Neuronal stem cell (in vitro differentiated cells): Measurements from ENCODE around the gene TRIM27.

Source experiments
- DNase-seq: peaks from one replicate; pipeline ENCODE4 v3.0.0-alpha.2; 2013; ENCODE audit warnings: low spot score
- H2AFZ ChIP-seq: one replicate; pipeline ENCODE4 v1.6.1; 2013; ENCODE audit warnings: mild to moderate bottlenecking, low read length, inconsistent platforms
- H2AK5ac ChIP-seq: 2 replicates; pipeline ENCODE4 v1.6.1; 2013; ENCODE audit warnings: low read depth, mild to moderate bottlenecking, inconsistent platforms, low read length, moderate library complexity, mixed read lengths
- H2BK120ac ChIP-seq: 2 replicates; pipeline ENCODE4 v1.6.1; 2013; ENCODE audit warnings: low read depth, mild to moderate bottlenecking, inconsistent platforms, low read length, moderate library complexity, mixed read lengths
- H2BK12ac ChIP-seq: one replicate; pipeline ENCODE4 v1.6.1; 2013; ENCODE audit warnings: low read length, inconsistent platforms
- H2BK15ac ChIP-seq: 2 replicates; pipeline ENCODE4 v1.6.1; 2013; ENCODE audit warnings: mild to moderate bottlenecking, low read length, inconsistent platforms, mixed read lengths
- H2BK5ac ChIP-seq: one replicate; pipeline ENCODE4 v1.6.1; 2013; ENCODE audit warnings: inconsistent platforms, mild to moderate bottlenecking, low read length, moderate library complexity
- H3K14ac ChIP-seq: one replicate; pipeline ENCODE4 v1.6.1; 2013; ENCODE audit warnings: low read length, inconsistent platforms
- H3K18ac ChIP-seq: 2 replicates; pipeline ENCODE4 v1.6.1; 2013; ENCODE audit warnings: low read length, inconsistent platforms
- H3K23ac ChIP-seq: 2 replicates; pipeline ENCODE4 v1.6.1; 2013; ENCODE audit warnings: low read depth, mild to moderate bottlenecking, mixed read lengths, low read length, inconsistent platforms; ENCODE audit not compliant: poor library complexity
- H3K27ac ChIP-seq: replicated peaks from 3 replicates; pipeline ENCODE4 v1.5.1; 2013; ENCODE audit warnings: low read length, inconsistent platforms
- H3K27me3 ChIP-seq, 3 experiments: 2 replicates each; pipeline ENCODE4 v1.6.1; 2013; ENCODE audit warnings: low read length in 3 of 3, mild to moderate bottlenecking in 2 of 3, inconsistent platforms in 1 of 3, low read depth in 1 of 3, mixed read lengths in 1 of 3, moderate library complexity in 1 of 3; ENCODE audit not compliant: control insufficient read depth in 3 of 3, insufficient read depth in 3 of 3
- H3K36me3 ChIP-seq, 2 donors: replicated peaks in 1 of 2; 2 replicates each; pipeline ENCODE4 v1.6.1; 2013; ENCODE audit warnings: low read length in 2 of 2; ENCODE audit not compliant: control insufficient read depth in 2 of 2, insufficient read depth in 2 of 2
- H3K4ac ChIP-seq: 2 replicates; pipeline ENCODE4 v1.6.1; 2013; ENCODE audit warnings: inconsistent platforms, mild to moderate bottlenecking, low read length, moderate library complexity
- H3K4me1 ChIP-seq, 2 donors: 1 replicate in 1 of 2; 2 replicates in 1 of 2; pipeline ENCODE4 v1.6.1; 2013; ENCODE audit warnings: low read length in 2 of 2, low read depth in 1 of 2; ENCODE audit not compliant: control insufficient read depth in 2 of 2, insufficient read depth in 1 of 2
- H3K4me2 ChIP-seq: one replicate; pipeline ENCODE4 v1.6.1; 2013; ENCODE audit warnings: mild to moderate bottlenecking, low read length, inconsistent platforms; ENCODE audit not compliant: insufficient read depth, poor library complexity, severe bottlenecking
- H3K4me3 ChIP-seq, 2 donors: 2 replicates each; pipeline ENCODE4 v1.5.1; 2013; ENCODE audit warnings: low read length in 2 of 2, mild to moderate bottlenecking in 2 of 2, inconsistent platforms in 1 of 2, moderate library complexity in 1 of 2
- H3K79me1 ChIP-seq: one replicate; pipeline ENCODE4 v1.6.1; 2013; ENCODE audit warnings: low read depth, mild to moderate bottlenecking, inconsistent platforms, low read length, moderate library complexity
- H3K9ac ChIP-seq: one replicate; pipeline ENCODE4 v1.6.1; 2013; ENCODE audit warnings: mild to moderate bottlenecking, low read depth, low read length, inconsistent platforms; ENCODE audit not compliant: poor library complexity
- H3K9me3 ChIP-seq, 2 donors: replicated peaks in 1 of 2; 2 replicates each; pipeline versions ENCODE3 to v1.6.1; 2013; ENCODE audit warnings: low read length in 2 of 2, mild to moderate bottlenecking in 2 of 2, inconsistent platforms in 1 of 2, low read depth in 1 of 2, mixed read lengths in 1 of 2, moderate library complexity in 1 of 2; ENCODE audit not compliant: control insufficient read depth in 2 of 2, insufficient read depth in 1 of 2
- H4K8ac ChIP-seq: one replicate; pipeline ENCODE4 v1.6.1; 2013; ENCODE audit warnings: low read depth, mild to moderate bottlenecking, inconsistent platforms, low read length, moderate library complexity
- H4K91ac ChIP-seq: one replicate; pipeline ENCODE4 v1.6.1; 2013; ENCODE audit warnings: low read length, low read depth, mild to moderate bottlenecking, inconsistent platforms; ENCODE audit not compliant: poor library complexity
- WGBS, 2 donors: extraction: QIAGEN DNeasy Blood & Tissue Kit; methylation state at CpG; one replicate each; pipeline ENCODE4 v1.1.7; 2013; ENCODE audit warnings: missing lambda C conversion rate in 2 of 2, mixed read lengths in 1 of 2; ENCODE audit not compliant: insufficient read length in 2 of 2, insufficient replicate concordance in 1 of 2; ENCODE audit errors: extremely low coverage in 2 of 2; 5-methylcytosine and 5-hydroxymethylcytosine counted together

TRIM27 gene

DNA sequence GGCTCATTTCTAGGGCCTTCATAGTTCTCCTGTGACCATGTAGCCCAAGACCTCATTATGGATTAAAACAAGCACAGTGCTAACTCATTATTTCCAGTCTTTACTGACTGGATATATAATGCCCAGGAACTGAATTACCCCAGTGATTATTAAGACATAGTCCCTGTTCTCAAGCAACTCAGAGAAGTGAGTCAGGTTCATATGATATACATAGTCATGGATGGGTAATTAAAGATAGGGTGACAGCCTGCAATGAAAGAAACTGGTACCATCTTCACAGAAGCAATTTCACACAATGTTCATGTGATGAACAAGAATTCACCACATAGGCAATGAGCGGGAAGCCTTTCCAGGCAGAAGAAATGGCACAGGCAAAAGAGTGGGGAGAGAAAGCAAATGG is 3.5 kb downstream of the TRIM27 start:
- peaks cover 31 to 72% of the 10 kb centered on the region in 2 donors for H3K36me3 ChIP-seq
- no peak overlapping the region for H2BK120ac ChIP-seq
- H3K9me3 ChIP-seq, result no peaks in the 10 kb centered on the region
- H2AFZ ChIP-seq, result no peak overlapping the region
- H3K27ac ChIP-seq, result no peak overlapping the region
- no peak overlapping the region for H3K18ac ChIP-seq
- H3K14ac ChIP-seq, result no peak overlapping the region
- no peak overlapping the region for H3K9ac ChIP-seq
- H2BK12ac ChIP-seq, result no peak overlapping the region
- H2AK5ac ChIP-seq, result no peak overlapping the region
- no peak overlapping the region for H3K4me3 ChIP-seq
- H3K4me1 ChIP-seq, result peaks cover 7 to 10% of the 10 kb centered on the region in 2 donors
- no peak overlapping the region for H3K4ac ChIP-seq
- H4K91ac ChIP-seq, result no peak overlapping the region
- WGBS, 2 donors, result no CpG with 5 or more reads among the region's 1 CpG
- H3K27me3 ChIP-seq, result no peaks in the 10 kb centered on the region
- peak overlapping the region; percentile 23 for H3K4me2 ChIP-seq
- DNase-seq, result no peak
- H2BK5ac ChIP-seq, result no peak overlapping the region
- no peak overlapping the region for H2BK15ac ChIP-seq
- peaks cover 21% of the 10 kb centered on the region for H3K79me1 ChIP-seq
- H4K8ac ChIP-seq, result no peak overlapping the region
- no peak overlapping the region for H3K23ac ChIP-seq

DNA sequence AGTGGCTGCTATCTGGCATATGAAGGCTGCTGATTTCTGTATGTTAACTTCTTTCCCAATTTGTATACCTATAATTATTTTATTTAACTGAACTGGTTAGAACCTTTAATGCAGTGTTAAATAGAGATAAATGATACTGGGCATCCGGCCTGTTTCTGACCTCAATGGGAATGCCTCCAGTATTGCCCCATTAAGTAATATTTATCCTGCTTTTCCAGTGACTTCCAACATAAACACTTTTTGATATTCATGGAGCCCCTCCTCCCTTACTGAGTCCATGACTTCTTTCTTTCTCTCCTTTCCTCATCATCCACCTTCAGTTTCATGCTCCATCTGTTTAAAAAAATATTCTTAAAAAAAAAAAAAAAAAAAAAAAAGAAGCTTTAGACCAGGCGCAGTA is 8.8 kb downstream of the TRIM27 start:
- Histone ChIP-seq H4K8ac (no peak overlapping the region), H3K9ac (no peak overlapping the region), H2BK12ac (no peak overlapping the region), H3K36me3 (peaks cover 35 to 96% of the 10 kb centered on the region in 2 donors), H2BK120ac (no peak overlapping the region), H3K9me3 (no peaks in the 10 kb centered on the region), H3K18ac (no peak overlapping the region), H3K4me3 (no peak overlapping the region), H2BK5ac (no peak overlapping the region), H2BK15ac (no peak overlapping the region), H3K4me2 (no peak overlapping the region), H3K23ac (no peak overlapping the region), H3K79me1 (peaks cover 5% of the 10 kb centered on the region), H3K4me1 (no peaks in the 10 kb centered on the region), H3K4ac (no peak overlapping the region), H3K27ac (no peak overlapping the region), H3K14ac (no peak overlapping the region), H2AK5ac (no peak overlapping the region), H4K91ac (no peak overlapping the region), H3K27me3 (no peaks in the 10 kb centered on the region), H2AFZ (no peak overlapping the region)
- no peak for DNase-seq
- WGBS, 2 donors, result no CpG with 5 or more reads among the region's 2 CpGs

DNA sequence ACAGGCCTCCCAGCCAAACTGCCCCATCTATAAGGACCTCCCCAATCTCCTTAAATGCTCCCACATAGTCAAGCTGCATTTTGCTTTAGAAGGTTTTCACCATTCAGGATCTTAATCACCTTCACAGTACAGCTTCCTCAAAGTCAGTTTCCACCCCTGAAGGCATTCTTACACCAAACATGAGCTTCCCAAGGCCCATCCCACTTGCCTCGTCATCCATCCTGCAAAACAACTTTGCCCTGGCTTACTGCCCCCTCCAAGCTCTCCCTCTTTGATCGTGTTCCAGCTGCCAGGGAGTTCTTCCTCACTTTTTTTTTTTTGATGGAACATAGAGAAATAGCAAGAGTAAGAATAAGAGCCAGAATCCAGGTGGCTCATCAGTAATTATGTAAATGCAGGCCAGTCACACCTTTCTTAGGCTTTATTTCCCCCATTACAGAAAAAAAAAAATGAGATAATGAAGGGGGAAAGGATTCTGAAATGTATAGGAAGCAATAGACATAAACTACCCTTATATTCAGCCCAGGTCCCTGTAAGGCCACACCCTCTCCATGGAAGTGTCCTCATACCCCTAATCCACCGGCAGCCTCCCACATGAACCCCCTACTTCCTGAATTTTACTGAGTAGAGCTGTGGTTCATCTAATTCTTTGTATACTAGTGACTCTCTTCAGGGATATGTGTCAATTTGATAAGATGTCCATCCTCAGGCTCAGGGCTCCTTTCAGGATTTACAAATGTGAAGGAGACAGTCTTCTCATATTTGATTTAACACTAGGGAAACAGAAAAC is 12.7 kb downstream of the TRIM27 start:
- Histone ChIP-seq H3K27me3 (no peaks in the 10 kb centered on the region), H2AFZ (no peak overlapping the region), H3K4me3 (no peak overlapping the region), H4K91ac (no peak overlapping the region), H3K9me3 (no peaks in the 10 kb centered on the region), H2BK12ac (no peak overlapping the region), H3K4me1 (no peaks in the 10 kb centered on the region), H3K18ac (no peak overlapping the region), H3K79me1 (no peaks in the 10 kb centered on the region), H2BK120ac (no peak overlapping the region), H2BK5ac (no peak overlapping the region), H3K4ac (no peak overlapping the region), H3K23ac (no peak overlapping the region), H3K27ac (no peak overlapping the region), H2AK5ac (no peak overlapping the region), H4K8ac (no peak overlapping the region), H3K36me3 (peaks cover 40 to 96% of the 10 kb centered on the region in 2 donors), H3K4me2 (no peak overlapping the region), H3K14ac (no peak overlapping the region), H3K9ac (no peak overlapping the region), H2BK15ac (no peak overlapping the region)
- WGBS, 2 donors, result no CpG with 5 or more reads among the region's 3 CpGs
- DNase-seq, result no peak

DNA sequence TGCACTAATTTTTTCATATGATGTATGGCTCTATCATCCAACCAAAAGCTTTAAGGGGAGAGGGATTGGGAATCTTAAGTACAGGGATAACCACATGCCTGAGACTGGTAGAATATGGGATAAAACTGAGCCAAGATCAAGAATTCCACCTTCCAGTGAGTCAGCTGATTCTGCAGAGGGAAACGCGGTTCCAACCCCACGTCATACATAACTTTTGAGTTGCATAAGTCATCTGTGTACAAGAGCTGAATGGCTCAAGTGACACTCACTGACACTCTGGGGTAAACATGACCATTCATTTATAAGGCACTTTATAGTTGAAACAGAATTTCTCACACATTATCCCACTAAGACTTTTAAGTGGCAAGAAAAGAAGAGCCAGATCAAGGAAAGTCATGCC is 16.4 kb downstream of the TRIM27 start:
- Histone ChIP-seq H2BK120ac (no peak overlapping the region), H3K36me3 (peaks cover 64 to 99% of the 10 kb centered on the region in 2 donors), H2BK12ac (no peak overlapping the region), H3K18ac (no peak overlapping the region), H4K91ac (no peak overlapping the region), H3K79me1 (no peaks in the 10 kb centered on the region), H2BK5ac (no peak overlapping the region), H4K8ac (no peak overlapping the region), H3K14ac (no peak overlapping the region), H3K23ac (no peak overlapping the region), H3K9ac (no peak overlapping the region), H3K4me1 (no peaks in the 10 kb centered on the region), H3K4me2 (no peak overlapping the region), H3K27me3 (no peaks in the 10 kb centered on the region), H3K4ac (no peak overlapping the region), H2AFZ (no peak overlapping the region), H3K4me3 (no peak overlapping the region), H2AK5ac (no peak overlapping the region), H3K9me3 (no peaks in the 10 kb centered on the region), H3K27ac (no peak overlapping the region), H2BK15ac (no peak overlapping the region)
- no peak for DNase-seq
- WGBS, 2 donors, result no CpG with 5 or more reads among the region's 3 CpGs
